Cardiac fibroblast (primary cell): Measurements from ENCODE around the gene TCP11L1.

Source experiments
- DNase-seq, 2 donors: peaks; one replicate each; pipeline versions ENCODE4 v3.0.0 to v3.0.0-alpha.2; 2010; ENCODE audit warnings: low read depth in 2 of 2
- H3K4me3 ChIP-seq, 2 donors: replicated peaks in 1 of 2; 1 replicate in 1 of 2; 2 replicates in 1 of 2; pipeline ENCODE4 v1.5.1; 2011; ENCODE audit warnings: low read depth in 2 of 2, low read length in 2 of 2, mild to moderate bottlenecking in 2 of 2, moderate library complexity in 1 of 2
- TF ChIP-seq, protein P1 (sequence below): IDR thresholded peaks from one replicate; pipeline ENCODE4 v1.5.1; 2011; ENCODE audit warnings: low read depth, mild to moderate bottlenecking, low read length, inconsistent platforms

The TCP11L1 gene

DNA sequence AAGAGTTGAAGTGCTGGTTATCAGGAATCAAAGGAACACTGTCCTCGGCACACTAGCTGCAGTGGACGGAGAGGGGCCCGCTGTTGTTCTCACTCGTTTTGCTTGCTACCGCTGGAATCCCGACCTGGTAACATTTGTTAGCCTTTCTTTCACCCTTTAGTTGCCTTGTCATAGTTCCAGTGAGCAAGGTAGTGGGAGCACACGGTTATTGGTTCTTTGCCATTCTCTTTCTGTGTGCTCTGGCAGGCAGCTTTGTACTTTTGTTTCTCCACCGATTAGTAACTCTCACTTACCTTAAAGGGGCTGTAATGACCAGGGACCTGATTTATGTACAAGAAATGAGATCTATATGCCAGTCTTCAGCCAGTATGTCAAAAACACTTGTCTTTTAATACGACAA lies 21.9 kb upstream of the TCP11L1 start:
- TF ChIP-seq, protein P1, sequence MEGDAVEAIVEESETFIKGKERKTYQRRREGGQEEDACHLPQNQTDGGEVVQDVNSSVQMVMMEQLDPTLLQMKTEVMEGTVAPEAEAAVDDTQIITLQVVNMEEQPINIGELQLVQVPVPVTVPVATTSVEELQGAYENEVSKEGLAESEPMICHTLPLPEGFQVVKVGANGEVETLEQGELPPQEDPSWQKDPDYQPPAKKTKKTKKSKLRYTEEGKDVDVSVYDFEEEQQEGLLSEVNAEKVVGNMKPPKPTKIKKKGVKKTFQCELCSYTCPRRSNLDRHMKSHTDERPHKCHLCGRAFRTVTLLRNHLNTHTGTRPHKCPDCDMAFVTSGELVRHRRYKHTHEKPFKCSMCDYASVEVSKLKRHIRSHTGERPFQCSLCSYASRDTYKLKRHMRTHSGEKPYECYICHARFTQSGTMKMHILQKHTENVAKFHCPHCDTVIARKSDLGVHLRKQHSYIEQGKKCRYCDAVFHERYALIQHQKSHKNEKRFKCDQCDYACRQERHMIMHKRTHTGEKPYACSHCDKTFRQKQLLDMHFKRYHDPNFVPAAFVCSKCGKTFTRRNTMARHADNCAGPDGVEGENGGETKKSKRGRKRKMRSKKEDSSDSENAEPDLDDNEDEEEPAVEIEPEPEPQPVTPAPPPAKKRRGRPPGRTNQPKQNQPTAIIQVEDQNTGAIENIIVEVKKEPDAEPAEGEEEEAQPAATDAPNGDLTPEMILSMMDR = no peak
- DNase-seq = no peak
- H3K4me3 ChIP-seq = no peak overlapping the region

DNA sequence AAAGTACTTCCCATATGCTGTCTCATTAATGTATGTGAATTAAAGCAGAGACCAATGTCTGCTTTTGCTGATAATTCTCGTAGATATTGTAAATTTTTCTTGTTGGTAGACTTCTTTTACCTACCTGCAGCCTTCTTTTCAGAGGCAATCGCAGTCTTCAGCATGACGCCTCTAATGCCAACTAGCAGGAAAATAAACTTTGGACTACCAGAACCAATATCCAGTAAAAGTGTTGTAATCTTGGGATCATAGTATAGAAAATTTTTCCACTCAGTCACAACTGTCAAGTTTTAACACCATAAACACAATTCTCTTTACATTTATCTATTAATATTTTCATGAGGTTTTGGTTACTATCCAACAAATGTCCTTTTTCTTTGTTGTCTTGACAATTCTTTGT lies 21.4 kb upstream of the TCP11L1 start:
- H3K4me3 ChIP-seq = no peak overlapping the region
- DNase-seq = no peak
- TF ChIP-seq, protein P1 = no peak

DNA sequence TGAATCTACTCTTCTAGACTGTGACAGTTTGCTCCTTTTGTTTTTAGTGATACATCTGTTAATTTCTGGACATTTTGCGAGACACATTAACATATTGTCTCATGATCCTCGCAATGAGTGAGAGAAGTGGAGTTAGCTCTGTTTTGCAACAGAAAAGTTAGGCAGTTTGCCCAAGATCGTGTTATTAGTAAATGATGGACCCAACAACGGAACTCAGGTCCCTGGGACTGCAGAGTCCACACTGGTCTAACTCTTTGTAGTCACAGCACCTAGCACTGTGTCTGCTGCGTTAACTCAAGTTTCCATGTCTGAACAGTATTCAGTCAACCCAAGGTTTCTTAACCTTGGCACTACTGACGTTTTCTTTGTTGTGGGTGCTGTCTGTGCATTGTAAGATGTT lies 20.5 kb upstream of the TCP11L1 start:
- no peak overlapping the region for H3K4me3 ChIP-seq
- DNase-seq = no peak
- TF ChIP-seq, protein P1 = no peak

- DNase-seq = no peak
- no peak overlapping the region for H3K4me3 ChIP-seq
- TF ChIP-seq, protein P1 = no peak
Measured at GRCh38 chr11:33021501-33021900, 17.9 kb upstream of the TCP11L1 start.

- TF ChIP-seq, protein P1 = no peak
- no peak for DNase-seq
- H3K4me3 ChIP-seq = no peak overlapping the region
Measured at GRCh38 chr11:33021937-33022336, 17.4 kb upstream of the TCP11L1 start.

DNA sequence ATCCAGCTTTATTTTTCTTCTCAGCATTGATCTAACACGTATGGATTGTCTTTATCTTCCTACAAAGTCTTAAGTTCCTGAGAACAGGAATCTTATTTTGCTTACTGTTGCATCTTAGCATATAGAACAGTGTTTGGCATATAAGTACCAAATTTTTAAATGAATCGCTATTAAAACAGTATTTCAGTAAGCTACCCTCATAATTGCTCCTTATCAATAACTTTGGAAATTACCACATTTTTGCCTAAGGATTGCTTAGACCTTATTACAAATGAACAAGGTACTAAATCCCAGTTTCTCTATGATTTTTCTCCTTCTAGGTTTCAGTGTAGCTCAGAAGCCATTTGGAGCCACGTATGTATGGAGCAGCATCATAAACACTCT lies 14.0 kb upstream of the TCP11L1 start:
- TF ChIP-seq, protein P1 = no peak
- no peak overlapping the region for H3K4me3 ChIP-seq
- no peak for DNase-seq

- no peak for DNase-seq
- TF ChIP-seq, protein P1 = no peak
- H3K4me3 ChIP-seq = no peak overlapping the region
Measured at GRCh38 chr11:33027233-33027632, 12.1 kb upstream of the TCP11L1 start.
